Cardiac muscle cell (in vitro differentiated cells and primary cell): ENCODE data around the gene BCAR3. TPM values are rescaled to one million over a fixed set of nuclear protein-coding genes. Genes with fewer than 3 reads are reported as not detected.
"Not testable (repeated sequence)": the region's sequence is repeated elsewhere in the genome, so short reads cannot be mapped to it uniquely, and the experiment has no call there.

Experiments used
- DNase-seq, 2 donors: peaks; one replicate each; pipeline versions ENCODE4 v3.0.0 to v3.0.0-alpha.2; 2010 to 2017; ENCODE audit warnings: low read depth in 1 of 2, low spot score in 1 of 2
- H3K27ac ChIP-seq: fragments of 200-600 bp; sonication (generic); 2 replicates; pipeline ENCODE4 v1.5.1; 2016
- H3K27me3 ChIP-seq: fragments of 200-600 bp; sonication (generic); 2 replicates; pipeline ENCODE4 v1.6.0; 2016; ENCODE audit warnings: control low read depth
- H3K36me3 ChIP-seq: fragments of 200-600 bp; sonication (generic); 2 replicates; pipeline ENCODE4 v1.5.1; 2016; ENCODE audit warnings: control low read depth
- H3K4me1 ChIP-seq: fragments of 200-600 bp; sonication (generic); 2 replicates; pipeline ENCODE4 v1.8.1; 2017; ENCODE audit warnings: low read depth, mild to moderate bottlenecking, mixed run types
- H3K4me3 ChIP-seq: fragments of 200-600 bp; sonication (generic); 2 replicates; pipeline ENCODE4 v1.5.1; 2016; ENCODE audit warnings: mild to moderate bottlenecking
- H3K9me3 ChIP-seq: fragments of 200-600 bp; sonication (generic); 2 replicates; pipeline ENCODE4 v1.5.1; 2017; ENCODE audit warnings: low read depth, mild to moderate bottlenecking, control low read depth
- CTCF ChIP-seq: IDR thresholded peaks from 2 replicates; pipeline ENCODE4 v1.5.1; 2012; ENCODE audit warnings: low read depth, mild to moderate bottlenecking, low read length
- polyA plus RNA-seq: library from polyadenylated mRNA; unstranded; fragments of >200 nt; fragmentation: Nextera tagmentation; extraction: Ambion mirVana; gene quantifications from 2 replicates; pipeline ENCODE4 v1.2.1, GENCODE V29; 2016
- total RNA-seq: library from RNA; depleted of rRNA; stranded (reverse); fragments of >200 nt; gene quantifications from 2 replicates; pipeline ENCODE4 v1.2.3, GENCODE V29; 2016

Gene BCAR3
- total and polyA plus RNA-seq, 2 experiments from 2014 or later = 1.5 to 4.5 TPM

- Histone ChIP-seq H3K27ac (no peak overlapping the region), H3K4me1 (peaks cover 20% of the 10 kb centered on the region), H3K27me3 (peaks cover 11% of the 10 kb centered on the region), H3K9me3 (no peaks in the 10 kb centered on the region), H3K36me3 (no peaks in the 10 kb centered on the region), H3K4me3 (no peak overlapping the region)
- DNase-seq = peak in 1 of 2 donors; percentile 46
- no peak for TF ChIP-seq CTCF
Observed at GRCh38 chr1:93700532-93701469, 19.2 kb upstream of the BCAR3 start.

GRCh38 chr1:93699503-93700168, 18.0 kb upstream of the BCAR3 start:
- no peak for DNase-seq
- Histone ChIP-seq H3K4me1 (peaks cover 20% of the 10 kb centered on the region), H3K9me3 (no peaks in the 10 kb centered on the region), H3K36me3 (no peaks in the 10 kb centered on the region), H3K27me3 (peaks cover 11% of the 10 kb centered on the region), H3K4me3 (no peak overlapping the region), H3K27ac (no peak overlapping the region)
- TF ChIP-seq CTCF = no peak

- Histone ChIP-seq H3K4me3 (no peak overlapping the region), H3K4me1 (peaks cover 20% of the 10 kb centered on the region)
Observed at GRCh38 chr1:93699049-93699384, 17.4 kb upstream of the BCAR3 start.

GRCh38 chr1:93698329-93699048, 16.9 kb upstream of the BCAR3 start:
- no peak overlapping the region for H3K27ac ChIP-seq
- no peak for DNase-seq
- peaks cover 17% of the 10 kb centered on the region for H3K27me3 ChIP-seq
- H3K4me1 ChIP-seq = peaks cover 15% of the 10 kb centered on the region
- H3K9me3 ChIP-seq = no peaks in the 10 kb centered on the region
- H3K4me3 ChIP-seq = no peak overlapping the region
- H3K36me3 ChIP-seq = no peaks in the 10 kb centered on the region
- no peak for TF ChIP-seq CTCF

More at GRCh38 chr1:93699049-93699384, 17.4 kb upstream of the BCAR3 start:
- H3K27me3 ChIP-seq = peaks cover 11% of the 10 kb centered on the region
- no peak for TF ChIP-seq CTCF
- H3K27ac ChIP-seq = no peak overlapping the region
- H3K9me3 ChIP-seq = no peaks in the 10 kb centered on the region
- no peaks in the 10 kb centered on the region for H3K36me3 ChIP-seq
- DNase-seq = no peak

- not testable (repeated sequence) for H3K9me3 ChIP-seq, H3K27ac ChIP-seq, H3K4me3 ChIP-seq, H3K36me3 ChIP-seq, H3K4me1 ChIP-seq, DNase-seq
- H3K27me3 ChIP-seq = peaks cover 25% of the 10 kb centered on the region
Observed at GRCh38 chr1:93697566-93697965, 15.9 kb upstream of the BCAR3 start.
